ENCODE measurements around the gene FGF14. TPM values are rescaled to one million over a fixed set of nuclear protein-coding genes. Genes with fewer than 3 reads are reported as not detected.
A peak's percentile ranks its signal among the peaks of the same experiment; 100 is the strongest.

The FGF14 gene
- 1 to 10 TPM in 1 of 4 donors, under 1 TPM in 3; 0.08 to 1.4 (median 0.22) TPM for total RNA-seq

DNA sequence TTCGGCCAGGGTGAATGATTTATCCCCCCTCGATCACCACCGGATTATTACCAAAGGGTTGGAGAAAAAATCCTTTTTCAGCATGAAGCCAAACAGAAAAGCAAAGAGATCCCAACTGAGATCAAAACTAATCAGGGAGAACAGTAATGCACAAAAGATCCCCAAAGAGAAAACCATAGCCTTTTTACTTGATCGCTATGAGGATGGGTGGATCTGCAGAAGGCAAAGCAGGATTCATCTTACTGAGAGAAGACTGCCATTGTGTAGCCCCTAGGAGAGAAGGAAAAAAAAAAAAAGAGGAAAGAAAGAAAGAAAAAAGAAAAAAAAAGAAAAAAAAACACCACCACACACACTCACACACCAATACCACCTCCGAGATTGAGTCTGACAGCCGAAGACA lies at the start of gene FGF14:
FGF14 (minus strand) TSS at position 283 of the 400 bp plus-strand sequence.
- H3K4me1 ChIP-seq = peaks cover 32% of the 10 kb centered on the region
- TF ChIP-seq, protein P1, sequence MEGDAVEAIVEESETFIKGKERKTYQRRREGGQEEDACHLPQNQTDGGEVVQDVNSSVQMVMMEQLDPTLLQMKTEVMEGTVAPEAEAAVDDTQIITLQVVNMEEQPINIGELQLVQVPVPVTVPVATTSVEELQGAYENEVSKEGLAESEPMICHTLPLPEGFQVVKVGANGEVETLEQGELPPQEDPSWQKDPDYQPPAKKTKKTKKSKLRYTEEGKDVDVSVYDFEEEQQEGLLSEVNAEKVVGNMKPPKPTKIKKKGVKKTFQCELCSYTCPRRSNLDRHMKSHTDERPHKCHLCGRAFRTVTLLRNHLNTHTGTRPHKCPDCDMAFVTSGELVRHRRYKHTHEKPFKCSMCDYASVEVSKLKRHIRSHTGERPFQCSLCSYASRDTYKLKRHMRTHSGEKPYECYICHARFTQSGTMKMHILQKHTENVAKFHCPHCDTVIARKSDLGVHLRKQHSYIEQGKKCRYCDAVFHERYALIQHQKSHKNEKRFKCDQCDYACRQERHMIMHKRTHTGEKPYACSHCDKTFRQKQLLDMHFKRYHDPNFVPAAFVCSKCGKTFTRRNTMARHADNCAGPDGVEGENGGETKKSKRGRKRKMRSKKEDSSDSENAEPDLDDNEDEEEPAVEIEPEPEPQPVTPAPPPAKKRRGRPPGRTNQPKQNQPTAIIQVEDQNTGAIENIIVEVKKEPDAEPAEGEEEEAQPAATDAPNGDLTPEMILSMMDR (IDR thresholded peaks at IDR 0.05) = no peak
- H3K36me3 ChIP-seq = no peaks in the 10 kb centered on the region
- peak within 1 kb of the TSS; percentile 58 for H3K4me3 ChIP-seq
- no peaks in the 10 kb centered on the region for H3K9me3 ChIP-seq
- peaks cover 4% of the 10 kb centered on the region for H3K27me3 ChIP-seq
- no peak for DNase-seq (ENCODE audit: low spot score in 2 of 2)
- peak within 1 kb of the TSS; percentile 12 for H3K27ac ChIP-seq
- WGBS = 3% methylated on average over 6 of the region's 6 CpGs

DNA sequence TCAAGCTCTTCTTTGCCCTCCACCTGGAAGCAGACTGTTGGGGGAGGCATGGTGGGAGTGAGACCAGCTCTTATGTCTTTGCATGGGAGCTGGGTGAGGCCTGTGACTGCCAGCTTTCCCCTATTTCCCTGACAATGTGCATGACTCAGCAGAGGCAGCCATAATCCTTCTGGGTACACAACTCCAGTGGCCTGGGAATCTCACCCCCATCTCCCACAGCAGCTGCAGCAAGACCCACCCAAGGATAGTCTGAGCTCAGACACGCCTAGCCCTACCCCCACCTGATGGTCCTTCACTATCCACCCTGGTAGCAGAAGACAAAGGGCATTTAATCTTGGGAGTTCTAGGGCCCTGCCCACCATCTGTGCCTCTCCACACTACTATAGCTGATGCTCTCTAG lies 41.4 kb upstream of the FGF14 start:
- Histone ChIP-seq H3K4me1 (peaks cover 4% of the 10 kb centered on the region), H3K9me3 (no peaks in the 10 kb centered on the region), H3K36me3 (no peaks in the 10 kb centered on the region), H3K27me3 (no peaks in the 10 kb centered on the region), H3K4me3 (no peak overlapping the region), H3K27ac (no peak overlapping the region)
- no peak for DNase-seq (ENCODE audit: low spot score in 2 of 2)
- TF ChIP-seq, protein P1 (IDR thresholded peaks at IDR 0.05) = no peak
- TF ChIP-seq EP300 (IDR thresholded peaks at IDR 0.05) (no peak), POLR2AphosphoS5 (IDR thresholded peaks at IDR 0.05) (no peak), POLR2A (IDR thresholded peaks at IDR 0.05) (no peak)
- 86% methylated on average over 1 of the region's 1 CpG for WGBS

DNA sequence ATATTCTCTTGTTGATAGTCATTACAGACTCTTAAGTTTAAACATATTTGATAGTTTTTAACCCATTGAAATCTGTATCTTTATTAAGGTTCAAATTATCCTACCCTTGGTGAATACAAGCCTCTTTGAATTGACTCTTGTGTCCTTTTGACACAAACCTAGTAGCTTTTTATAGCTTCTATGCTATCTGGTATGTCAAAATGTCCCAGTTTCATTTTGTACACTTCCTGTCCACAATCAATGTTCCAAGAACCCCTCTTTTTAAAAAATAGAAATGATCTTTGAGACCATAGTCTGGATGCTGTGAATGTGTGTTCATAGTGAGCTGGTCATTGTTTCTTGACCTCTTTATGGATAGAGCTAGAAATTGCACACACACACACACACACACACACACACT lies 39.2 kb upstream of the FGF14 start:
- Histone ChIP-seq H3K36me3 (no peaks in the 10 kb centered on the region), H3K9me3 (no peaks in the 10 kb centered on the region), H3K4me3 (no peak overlapping the region), H3K27me3 (no peaks in the 10 kb centered on the region), H3K27ac (no peak overlapping the region), H3K4me1 (peaks cover 4% of the 10 kb centered on the region)
- no peak for DNase-seq (ENCODE audit: low spot score in 2 of 2)
- TF ChIP-seq, protein P1 (IDR thresholded peaks at IDR 0.05) = no peak
- no peak for TF ChIP-seq EP300 (IDR thresholded peaks at IDR 0.05)
- TF ChIP-seq POLR2AphosphoS5 (IDR thresholded peaks at IDR 0.05) = no peak
- no peak for TF ChIP-seq POLR2A (IDR thresholded peaks at IDR 0.05)

DNA sequence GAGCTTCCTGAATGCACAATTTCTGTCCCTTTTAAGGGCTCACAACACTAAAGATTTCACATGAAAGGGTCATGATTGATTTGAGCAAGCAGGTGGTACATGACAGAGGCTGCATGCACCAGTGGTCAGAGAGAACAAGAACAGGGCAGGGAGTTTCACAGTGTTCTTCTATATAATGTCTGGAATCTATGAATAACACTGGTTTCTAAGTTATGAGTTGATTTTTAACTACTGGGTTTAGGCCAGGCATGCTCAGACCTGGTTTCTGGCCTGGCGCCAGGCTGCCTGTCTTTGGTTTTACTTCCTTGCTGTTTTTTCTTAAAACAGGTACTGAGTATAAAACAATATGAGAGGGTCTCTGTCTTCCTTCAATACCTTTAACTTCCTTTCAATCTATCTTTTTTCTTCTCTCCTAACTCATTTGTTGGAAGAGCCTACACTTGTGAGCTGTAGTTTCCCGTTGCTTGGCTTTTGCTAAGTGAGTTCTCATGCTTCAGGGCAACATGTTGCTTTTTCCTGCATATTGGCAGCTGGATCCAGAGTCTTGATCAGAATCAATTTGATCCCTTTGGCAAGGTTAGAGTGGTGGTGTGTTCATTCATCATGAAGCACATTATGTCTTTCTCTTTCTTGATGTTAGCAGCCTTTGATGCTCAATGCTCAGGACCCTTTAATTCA lies 38.5 kb upstream of the FGF14 start:
- Histone ChIP-seq H3K27ac (no peak overlapping the region), H3K27me3 (no peaks in the 10 kb centered on the region), H3K4me1 (peaks cover 4% of the 10 kb centered on the region), H3K36me3 (no peaks in the 10 kb centered on the region), H3K9me3 (no peaks in the 10 kb centered on the region), H3K4me3 (no peak overlapping the region)
- WGBS = 20% methylated on average over 2 of the region's 2 CpGs
- no peak for DNase-seq (ENCODE audit: low spot score in 2 of 2)
- TF ChIP-seq EP300 (IDR thresholded peaks at IDR 0.05) (no peak), POLR2AphosphoS5 (IDR thresholded peaks at IDR 0.05) (no peak), POLR2A (IDR thresholded peaks at IDR 0.05) (no peak)
- TF ChIP-seq, protein P1 (IDR thresholded peaks at IDR 0.05) = no peak

DNA sequence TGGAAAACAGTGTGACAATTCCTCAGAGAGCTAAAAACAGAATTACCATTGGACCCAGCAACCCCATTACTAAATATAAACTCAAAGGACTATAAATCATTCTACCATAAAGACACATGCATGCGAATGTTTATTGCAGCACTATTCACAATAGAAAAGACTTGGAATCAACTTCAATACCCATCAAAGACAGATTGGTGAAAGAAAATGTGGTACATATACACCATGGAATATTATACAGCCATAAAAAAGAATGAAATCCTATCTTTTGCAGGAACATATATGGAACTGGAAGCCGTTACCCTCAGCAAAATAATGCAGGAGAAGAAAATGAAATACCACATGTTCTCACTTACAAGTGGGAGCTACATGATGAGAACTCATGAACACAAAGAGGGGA lies 20.8 kb upstream of the FGF14 start:
- 77% methylated on average over 2 of the region's 2 CpGs for WGBS

More for the DNA sequence above, 20.8 kb upstream of the FGF14 start:
- Histone ChIP-seq H3K4me3 (no peak overlapping the region), H3K36me3 (no peaks in the 10 kb centered on the region), H3K4me1 (no peaks in the 10 kb centered on the region), H3K27ac (no peak overlapping the region), H3K9me3 (peaks cover 10% of the 10 kb centered on the region), H3K27me3 (no peaks in the 10 kb centered on the region)
- DNase-seq (ENCODE audit: low spot score in 2 of 2) = no peak
- TF ChIP-seq, protein P1 (IDR thresholded peaks at IDR 0.05) = no peak
- TF ChIP-seq POLR2A (IDR thresholded peaks at IDR 0.05) (no peak), POLR2AphosphoS5 (IDR thresholded peaks at IDR 0.05) (no peak), EP300 (IDR thresholded peaks at IDR 0.05) (no peak)
